RWPE1 (cell line): ENCODE results near the gene ADGRG3.

ENCODE experiments used
- CTCF ChIA-PET: fragments of 350-600 bp; sonication (Branson Sonifier 250); formaldehyde crosslinking; extraction: SDS; loops from one replicate; lab custom pipeline; 2021; lab: Yijun Ruan, JAX
- POLR2A ChIA-PET: fragments of 400-600 bp; formaldehyde crosslinking; extraction: SDS; loops from one replicate; lab custom pipeline; 2020; ENCODE audit warnings: antibody characterized with exemption; ENCODE audit not compliant: low non-redundant PET; lab: Yijun Ruan, JAX
- DNase-seq: peaks from one replicate; pipeline ENCODE4 v3.0.0; 2012; ENCODE audit warnings: low spot score
- H3K27ac ChIP-seq: fragments of 450-650 bp; 2 replicates; pipeline ENCODE4 v1.5.1; 2017
- TF ChIP-seq, protein P1 (sequence below): fragments of 450-650 bp; conservative IDR thresholded peaks from 2 replicates; pipeline ENCODE4 v1.5.1; 2017; ENCODE audit warnings: low read depth, mild to moderate bottlenecking

The ADGRG3 gene

GRCh38 chr16:57636184-57636583 lies 31.9 kb upstream of the ADGRG3 start:
- ChIA-PET POLR2A (no interaction called here), CTCF (interaction anchor here (0.8 kb wide), 1 partner anchor 36 kb away, joined by 3 read pairs; no protein-coding TSS in a partner anchor)
- no peak for DNase-seq
- TF ChIP-seq, protein P1, sequence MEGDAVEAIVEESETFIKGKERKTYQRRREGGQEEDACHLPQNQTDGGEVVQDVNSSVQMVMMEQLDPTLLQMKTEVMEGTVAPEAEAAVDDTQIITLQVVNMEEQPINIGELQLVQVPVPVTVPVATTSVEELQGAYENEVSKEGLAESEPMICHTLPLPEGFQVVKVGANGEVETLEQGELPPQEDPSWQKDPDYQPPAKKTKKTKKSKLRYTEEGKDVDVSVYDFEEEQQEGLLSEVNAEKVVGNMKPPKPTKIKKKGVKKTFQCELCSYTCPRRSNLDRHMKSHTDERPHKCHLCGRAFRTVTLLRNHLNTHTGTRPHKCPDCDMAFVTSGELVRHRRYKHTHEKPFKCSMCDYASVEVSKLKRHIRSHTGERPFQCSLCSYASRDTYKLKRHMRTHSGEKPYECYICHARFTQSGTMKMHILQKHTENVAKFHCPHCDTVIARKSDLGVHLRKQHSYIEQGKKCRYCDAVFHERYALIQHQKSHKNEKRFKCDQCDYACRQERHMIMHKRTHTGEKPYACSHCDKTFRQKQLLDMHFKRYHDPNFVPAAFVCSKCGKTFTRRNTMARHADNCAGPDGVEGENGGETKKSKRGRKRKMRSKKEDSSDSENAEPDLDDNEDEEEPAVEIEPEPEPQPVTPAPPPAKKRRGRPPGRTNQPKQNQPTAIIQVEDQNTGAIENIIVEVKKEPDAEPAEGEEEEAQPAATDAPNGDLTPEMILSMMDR = no peak
- H3K27ac ChIP-seq = no peak overlapping the region

DNA sequence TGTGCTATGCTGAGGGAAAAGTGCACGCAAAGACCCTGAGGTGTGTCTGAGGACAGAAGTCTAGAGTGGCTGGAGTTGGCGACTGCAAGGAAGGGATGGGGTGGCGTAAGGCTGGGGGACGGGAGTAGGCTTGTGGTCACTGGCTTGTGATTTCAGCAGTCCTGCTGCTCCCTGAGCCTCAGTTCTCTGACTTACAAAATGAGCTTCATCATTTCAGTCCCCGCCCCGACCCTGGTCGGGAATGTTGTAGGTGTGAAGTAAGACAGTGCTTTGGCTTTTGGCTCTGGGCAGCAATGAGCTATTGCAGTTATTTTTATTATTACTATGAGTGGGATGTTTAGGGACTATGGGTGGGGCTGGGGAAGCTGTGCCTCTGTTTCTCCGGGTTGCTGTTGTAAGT lies 31.1 kb upstream of the ADGRG3 start:
- TF ChIP-seq, protein P1 = no peak
- ChIA-PET CTCF (interaction anchor here (0.6 to 1.6 kb wide), 4 partner anchors 9 to 75 kb away, joined by 3 to 10 read pairs (median 3); no protein-coding TSS in a partner anchor), POLR2A (no interaction called here)
- no peak for DNase-seq
- H3K27ac ChIP-seq = peak overlapping the region; percentile 17; the same call in 1 of the 2 replicates

DNA sequence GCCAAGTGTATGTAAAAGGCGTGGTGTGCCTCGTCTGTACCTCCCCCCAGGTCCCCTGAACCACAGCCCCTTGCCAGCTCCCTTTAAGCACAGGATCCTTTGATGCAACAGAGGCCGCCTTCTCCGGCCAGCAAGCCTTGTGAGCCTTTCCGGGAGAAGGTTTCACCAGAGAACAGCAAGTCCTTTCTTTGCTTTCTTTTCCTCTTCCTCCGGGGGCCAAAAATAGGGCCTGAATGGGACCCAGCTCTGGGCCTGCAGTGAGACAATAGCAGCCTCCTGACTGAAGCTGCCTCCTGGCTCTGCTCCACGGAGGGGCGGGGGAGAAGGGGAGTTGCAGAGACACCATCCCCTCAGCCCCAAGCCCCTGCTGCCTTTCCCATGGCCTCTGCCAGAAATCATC lies 30.7 kb upstream of the ADGRG3 start:
- no peak for DNase-seq
- POLR2A ChIA-PET = no interaction called here
- H3K27ac ChIP-seq = peak overlapping the region; percentile 17; the same call in 1 of the 2 replicates
- TF ChIP-seq, protein P1 = no peak
- CTCF ChIA-PET = interaction anchor here (0.6 to 1.6 kb wide), 4 partner anchors 8 to 75 kb away, joined by 3 to 10 read pairs (median 3); no protein-coding TSS in a partner anchor

GRCh38 chr16:57637965-57638364 lies 30.1 kb upstream of the ADGRG3 start:
- ChIA-PET POLR2A (no interaction called here), CTCF (interaction anchor here (1.2 to 1.6 kb wide), 2 partner anchors 10 to 39 kb away, joined by 3 to 10 read pairs; no protein-coding TSS in a partner anchor)
- no peak for DNase-seq
- no peak overlapping the region for H3K27ac ChIP-seq
- TF ChIP-seq, protein P1 = no peak

- CTCF ChIA-PET = interaction anchor here (1.6 kb wide), 1 partner anchor 9 kb away, joined by 10 read pairs; no protein-coding TSS in a partner anchor
- TF ChIP-seq, protein P1 = no peak
- no peak for DNase-seq
- H3K27ac ChIP-seq = no peak overlapping the region
- POLR2A ChIA-PET = no interaction called here
Measured at GRCh38 chr16:57638381-57638780, 29.7 kb upstream of the ADGRG3 start.

GRCh38 chr16:57639172-57639887 lies 28.8 kb upstream of the ADGRG3 start:
- TF ChIP-seq, protein P1 = no peak

More at GRCh38 chr16:57639172-57639887, 28.8 kb upstream of the ADGRG3 start:
- DNase-seq = no peak
- H3K27ac ChIP-seq = peak overlapping the region; percentile 7; the same call in 1 of the 2 replicates
- CTCF ChIA-PET = interaction anchor here (0.9 to 1.3 kb wide), 2 partner anchors 39 to 48 kb away, joined by 4 to 5 read pairs; no protein-coding TSS in a partner anchor
- POLR2A ChIA-PET = interaction anchor here (1.2 kb wide), 1 partner anchor 18 kb away, joined by 3 read pairs; no protein-coding TSS in a partner anchor
